Prostate gland (tissue), 2 donors: ENCODE data around the gene ASCC3. TPM values are rescaled to one million over a fixed set of nuclear protein-coding genes. Genes with fewer than 3 reads are reported as not detected.

ENCODE experiments used
- DNase-seq: peaks from one replicate; pipeline ENCODE4 v3.0.0-alpha.2; 2019; ENCODE audit warnings: low spot score
- H3K27ac ChIP-seq, 2 donors: fragments of 200-600 bp; sonication (generic); 2 replicates each; pipeline ENCODE4 v1.5.1; 2017 to 2019
- H3K27me3 ChIP-seq: fragments of 200-600 bp; sonication (generic); replicated peaks from 2 replicates; pipeline ENCODE4 v1.5.1; 2019; ENCODE audit not compliant: insufficient read depth
- H3K36me3 ChIP-seq, 2 donors: fragments of 200-600 bp; sonication (generic); 1 replicate in 1 of 2; 2 replicates in 1 of 2; pipeline versions ENCODE4 v1.5.1 to v1.8.1; 2017 to 2019
- H3K4me1 ChIP-seq: fragments of 200-600 bp; sonication (generic); replicated peaks from 2 replicates; pipeline ENCODE4 v1.5.1; 2019
- H3K4me3 ChIP-seq, 2 donors: fragments of 200-600 bp; sonication (generic); 2 replicates each; pipeline ENCODE4 v1.5.1; 2017 to 2019
- H3K9me3 ChIP-seq: fragments of 200-600 bp; sonication (generic); 2 replicates; pipeline ENCODE4 v1.5.1; 2017
- POLR2A ChIP-seq: fragments of 450-650 bp; IDR thresholded peaks from one replicate; pipeline ENCODE4 v1.6.1; 2016; ENCODE audit warnings: antibody characterized with exemption, mild to moderate bottlenecking
- POLR2AphosphoS5 ChIP-seq: sonication (generic); formaldehyde crosslinking; IDR thresholded peaks from one replicate; pipeline ENCODE4 v1.6.1; 2017; ENCODE audit warnings: antibody characterized with exemption
- WGBS: methylation state at CpG from one replicate; pipeline ENCODE4 v1.1.5; 2018; 5-methylcytosine and 5-hydroxymethylcytosine counted together
- intact Hi-C: fragments of 100-400 bp; cut with DNase I; formaldehyde crosslinking; loops from one replicate; pipeline ENCODE4 v1.14.2; 2022
- total RNA-seq, 2 donors: library from RNA; depleted of rRNA; stranded (reverse); fragments of >200 nt; gene quantifications; one replicate each; pipeline ENCODE4 v1.1.0, GENCODE V29; 2016
- TF ChIP-seq, protein P1 (sequence below), 4 experiments: fragments of 200-600 bp in 2 of 4; fragments of 450-650 bp in 2 of 4; sonication (generic) in 2 of 4; IDR thresholded peaks; 1 replicate in 3 of 4; 2 replicates in 1 of 4; pipeline ENCODE4 v1.5.1; 2016 to 2019; ENCODE audit warnings: antibody characterized with exemption in 4 of 4, mild to moderate bottlenecking in 2 of 4, moderate library complexity in 2 of 4

Gene ASCC3
- total RNA-seq, 2 donors from 2014 or later: 27.6 to 35.9 TPM

DNA sequence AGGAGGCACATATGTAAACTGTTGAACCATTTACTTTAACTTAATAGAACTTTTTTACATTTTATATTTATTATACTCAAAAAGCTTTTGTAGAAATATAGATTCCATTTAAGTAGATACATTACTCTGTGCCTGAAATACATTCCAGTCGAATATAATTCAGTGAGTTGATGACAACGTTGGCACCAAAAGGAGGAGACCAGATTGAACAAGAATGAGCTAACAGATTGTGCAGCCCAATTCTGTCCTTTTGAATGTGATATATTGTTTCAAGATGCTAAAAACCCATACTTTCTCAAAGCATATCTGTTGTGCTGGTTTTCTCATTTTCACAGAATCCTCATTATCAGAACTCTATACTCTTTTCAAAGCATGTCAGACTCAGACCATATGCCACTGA, 269.0 kb downstream of the ASCC3 start:
- intact Hi-C loops: no loop called here
- Histone ChIP-seq H3K36me3 (no peaks in the 10 kb centered on the region), H3K4me1 (no peaks in the 10 kb centered on the region), H3K27ac (no peak overlapping the region), H3K9me3 (no peaks in the 10 kb centered on the region), H3K27me3 (no peaks in the 10 kb centered on the region), H3K4me3 (no peak overlapping the region)
- no peak for TF ChIP-seq POLR2AphosphoS5
- no peak for TF ChIP-seq POLR2A
- TF ChIP-seq, protein P1, sequence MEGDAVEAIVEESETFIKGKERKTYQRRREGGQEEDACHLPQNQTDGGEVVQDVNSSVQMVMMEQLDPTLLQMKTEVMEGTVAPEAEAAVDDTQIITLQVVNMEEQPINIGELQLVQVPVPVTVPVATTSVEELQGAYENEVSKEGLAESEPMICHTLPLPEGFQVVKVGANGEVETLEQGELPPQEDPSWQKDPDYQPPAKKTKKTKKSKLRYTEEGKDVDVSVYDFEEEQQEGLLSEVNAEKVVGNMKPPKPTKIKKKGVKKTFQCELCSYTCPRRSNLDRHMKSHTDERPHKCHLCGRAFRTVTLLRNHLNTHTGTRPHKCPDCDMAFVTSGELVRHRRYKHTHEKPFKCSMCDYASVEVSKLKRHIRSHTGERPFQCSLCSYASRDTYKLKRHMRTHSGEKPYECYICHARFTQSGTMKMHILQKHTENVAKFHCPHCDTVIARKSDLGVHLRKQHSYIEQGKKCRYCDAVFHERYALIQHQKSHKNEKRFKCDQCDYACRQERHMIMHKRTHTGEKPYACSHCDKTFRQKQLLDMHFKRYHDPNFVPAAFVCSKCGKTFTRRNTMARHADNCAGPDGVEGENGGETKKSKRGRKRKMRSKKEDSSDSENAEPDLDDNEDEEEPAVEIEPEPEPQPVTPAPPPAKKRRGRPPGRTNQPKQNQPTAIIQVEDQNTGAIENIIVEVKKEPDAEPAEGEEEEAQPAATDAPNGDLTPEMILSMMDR (IDR thresholded peaks at IDR 0.05): no peak
- whole genome bisulfite sequencing: 85% methylated on average over 2 of the region's 2 CpGs
- no peak for DNase-seq

DNA sequence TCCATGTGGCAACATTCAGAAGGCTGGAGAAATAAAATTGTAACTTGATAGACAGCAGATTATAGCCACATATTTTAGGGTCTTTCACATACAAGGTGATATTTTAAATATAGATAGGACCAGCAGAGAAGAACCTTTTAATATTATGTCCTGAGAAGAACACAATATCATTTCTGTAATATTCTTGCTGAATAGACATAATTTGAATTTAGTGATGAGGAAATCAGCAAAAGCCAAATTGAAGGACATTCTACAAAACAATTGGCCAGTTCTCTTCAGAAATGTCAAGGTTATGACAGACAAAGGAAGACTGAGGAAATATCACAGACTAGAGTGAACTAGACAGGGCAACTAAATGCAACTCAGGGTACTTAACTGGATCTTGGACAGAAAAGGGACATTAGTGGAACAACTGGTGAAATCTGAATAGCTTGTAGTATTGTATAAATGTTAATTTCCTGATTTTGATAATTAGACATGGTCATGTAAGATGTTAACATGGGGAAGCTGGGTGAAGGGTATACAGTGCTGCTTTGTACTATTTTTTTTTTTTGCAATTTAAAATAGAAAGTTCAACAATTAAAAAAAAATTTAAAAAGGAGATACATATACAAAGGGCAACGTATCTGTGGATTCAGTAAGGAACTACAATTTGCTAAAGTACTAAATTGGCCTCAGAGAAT, 281.9 kb downstream of the ASCC3 start:
- no peaks in the 10 kb centered on the region for H3K9me3 ChIP-seq
- DNase-seq: no peak
- 100% methylated on average over 1 of the region's 1 CpG for WGBS
- no peaks in the 10 kb centered on the region for H3K27me3 ChIP-seq
- TF ChIP-seq, protein P1 (IDR thresholded peaks at IDR 0.05): no peak
- TF ChIP-seq POLR2A (no peak), POLR2AphosphoS5 (no peak)
- no peak overlapping the region for H3K27ac ChIP-seq
- H3K4me1 ChIP-seq: no peaks in the 10 kb centered on the region
- intact Hi-C loops: no loop called here
- H3K4me3 ChIP-seq: no peak overlapping the region
- H3K36me3 ChIP-seq: no peaks in the 10 kb centered on the region

DNA sequence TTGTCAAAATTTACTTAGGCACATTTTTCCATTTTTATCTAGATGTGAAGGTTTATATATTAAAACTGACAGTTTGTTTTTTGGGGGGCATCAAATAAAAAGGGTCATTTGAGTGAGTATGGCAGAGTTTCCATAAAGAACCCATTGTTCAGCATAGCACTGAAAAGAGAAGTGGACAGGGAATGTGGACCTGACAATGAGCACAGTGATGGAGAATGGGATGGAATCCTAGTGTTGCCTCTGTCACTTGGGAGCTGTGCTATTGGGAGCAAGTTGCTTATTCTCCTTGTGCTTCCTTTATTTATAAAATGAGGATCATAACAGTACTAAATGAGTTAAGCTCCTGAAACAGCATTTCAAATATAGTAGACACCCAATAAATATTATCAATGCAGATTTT, 285.7 kb downstream of the ASCC3 start:
- intact Hi-C loops: no loop called here
- no peak overlapping the region for H3K27ac ChIP-seq
- no peaks in the 10 kb centered on the region for H3K27me3 ChIP-seq
- TF ChIP-seq POLR2AphosphoS5: no peak
- TF ChIP-seq, protein P1 (IDR thresholded peaks at IDR 0.05): no peak
- no peak for TF ChIP-seq POLR2A
- no peak for DNase-seq
- no peaks in the 10 kb centered on the region for H3K9me3 ChIP-seq
- no peaks in the 10 kb centered on the region for H3K36me3 ChIP-seq
- H3K4me3 ChIP-seq: no peak overlapping the region
- no peaks in the 10 kb centered on the region for H3K4me1 ChIP-seq

- no peak overlapping the region for H3K27ac ChIP-seq
- no peaks in the 10 kb centered on the region for H3K36me3 ChIP-seq
- intact Hi-C loops: no loop called here
- 53% methylated on average over 2 of the region's 2 CpGs for WGBS
- no peak overlapping the region for H3K4me3 ChIP-seq
- DNase-seq: no peak
- no peaks in the 10 kb centered on the region for H3K9me3 ChIP-seq
- no peaks in the 10 kb centered on the region for H3K27me3 ChIP-seq
- no peak for TF ChIP-seq POLR2A
- no peak for TF ChIP-seq POLR2AphosphoS5
- TF ChIP-seq, protein P1 (IDR thresholded peaks at IDR 0.05): no peak
- H3K4me1 ChIP-seq: no peaks in the 10 kb centered on the region
Measured at GRCh38 chr6:100593522-100593921, 287.6 kb downstream of the ASCC3 start.

DNA sequence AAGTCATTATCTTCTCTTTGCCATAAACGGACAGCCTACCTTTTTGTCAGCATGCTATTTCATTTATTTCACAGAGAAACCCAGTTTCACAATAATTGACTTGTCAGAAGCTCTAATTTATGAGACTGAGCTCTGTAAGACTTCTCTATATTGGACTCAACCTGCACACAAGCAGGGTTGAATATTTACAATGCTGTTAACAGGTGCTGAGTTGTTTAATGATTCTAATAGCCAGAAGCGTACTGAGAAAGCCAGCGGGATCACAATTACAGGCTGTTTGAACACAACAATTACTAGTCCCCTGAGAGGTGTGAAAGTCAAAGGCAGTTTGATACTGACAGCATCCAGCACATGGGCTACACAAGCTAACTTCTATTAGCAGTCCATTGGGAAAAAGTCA, 288.2 kb downstream of the ASCC3 start:
- no peaks in the 10 kb centered on the region for H3K4me1 ChIP-seq
- no peak overlapping the region for H3K27ac ChIP-seq
- H3K9me3 ChIP-seq: no peaks in the 10 kb centered on the region
- H3K27me3 ChIP-seq: no peaks in the 10 kb centered on the region
- no peak for DNase-seq
- H3K4me3 ChIP-seq: no peak overlapping the region
- WGBS: 43% methylated on average over 3 of the region's 3 CpGs
- intact Hi-C loops: no loop called here
- H3K36me3 ChIP-seq: no peaks in the 10 kb centered on the region
- TF ChIP-seq, protein P1 (IDR thresholded peaks at IDR 0.05): no peak
- TF ChIP-seq POLR2A (no peak), POLR2AphosphoS5 (no peak)
